GM12878 (cell line): Measurements from ENCODE around the gene FCGR2B. TPM values are rescaled to one million over a fixed set of nuclear protein-coding genes. Genes with fewer than 3 reads are reported as not detected.
A peak's percentile ranks its signal among the peaks of the same experiment; 100 is the strongest.
"Not testable (repeated sequence)": the region's sequence is repeated elsewhere in the genome, so short reads cannot be mapped to it uniquely, and the experiment has no call there.

ENCODE experiments used
- ATAC-seq: fragments of 200-7000 bp; cut with Tn5 transposase; 3 replicates; pipeline ENCODE4 v1.9.1; 2020; ENCODE audit warnings: mild to moderate bottlenecking, moderate library complexity
- BruUV-seq: library from RNA; stranded (reverse); fragments of 400-500 nt; replicated peaks from 2 replicates; lab custom pipeline; 2021; lab: Mats Ljungman, UMichigan
- CTCF ChIA-PET: fragments of 300-600 bp; sonication (Branson Sonifier 250); formaldehyde crosslinking; extraction: SDS; loops from one replicate; lab custom pipeline; 2021; ENCODE audit warnings: inconsistent platforms; lab: Yijun Ruan, JAX
- POLR2A ChIA-PET: fragments of 350-600 bp; formaldehyde crosslinking; extraction: SDS; loops from one replicate; lab custom pipeline; 2021; ENCODE audit warnings: inconsistent platforms; lab: Charles Lee
- RAD21 ChIA-PET: fragments of 300-600 bp; sonication (Branson Sonifier 250); formaldehyde crosslinking; loops from one replicate; lab custom pipeline; 2023; ENCODE audit warnings: antibody characterized with exemption; ENCODE audit not compliant: unreplicated experiment; lab: Charles Lee
- SMC1A ChIA-PET: fragments of 300-600 bp; sonication (Branson Sonifier 250); formaldehyde crosslinking; loops from one replicate; lab custom pipeline; 2023; ENCODE audit not compliant: unreplicated experiment, uncharacterized antibody; lab: Charles Lee
- DNase-seq: peaks from one replicate; pipeline ENCODE4 v3.0.0-alpha.2; 2011; ENCODE audit warnings: low read depth, low spot score
- FAIRE-seq: peaks from 3 replicates; lab custom pipeline; 2011; peaks lifted over from hg19 to GRCh38; lab: Jason Lieb, UNC
- H2AFZ ChIP-seq: 2 replicates; pipeline ENCODE4 v1.6.0; 2011; ENCODE audit warnings: low read depth, low read length, control low read depth; ENCODE audit not compliant: control insufficient read depth
- H3K27ac ChIP-seq: 2 replicates; pipeline ENCODE4 v1.5.1; 2011; ENCODE audit warnings: control low read depth; ENCODE audit not compliant: control insufficient read depth, insufficient read depth
- H3K27me3 ChIP-seq, 2 experiments: replicated peaks in 1 of 2; 2 replicates each; pipeline versions ENCODE4 v1.6.0 to v1.6.1; 2011; ENCODE audit warnings: low read length in 1 of 2; ENCODE audit not compliant: control insufficient read depth in 2 of 2, insufficient read depth in 2 of 2
- H3K36me3 ChIP-seq, 2 experiments: 2 replicates each; pipeline ENCODE4 v1.5.1; 2011; ENCODE audit warnings: low read length in 1 of 2; ENCODE audit not compliant: control insufficient read depth in 2 of 2, insufficient read depth in 2 of 2
- H3K4me1 ChIP-seq: 2 replicates; pipeline ENCODE4 v1.6.1; 2011; ENCODE audit warnings: mild to moderate bottlenecking, low read length, moderate library complexity, mixed read lengths; ENCODE audit not compliant: control insufficient read depth, insufficient read depth
- H3K4me2 ChIP-seq: 2 replicates; pipeline ENCODE4 v1.6.0; 2011; ENCODE audit warnings: control low read depth; ENCODE audit not compliant: control insufficient read depth, insufficient read depth
- H3K4me3 ChIP-seq: fragments of 200-600 bp; sonication (generic); 2 replicates; pipeline ENCODE4 v1.5.1; 2016
- H3K79me2 ChIP-seq: 2 replicates; pipeline ENCODE4 v1.6.0; 2011; ENCODE audit warnings: low read length; ENCODE audit not compliant: control insufficient read depth, insufficient read depth
- H3K9ac ChIP-seq: 2 replicates; pipeline ENCODE4 v1.8.0; 2011; ENCODE audit warnings: low read length, control low read depth, mixed read lengths; ENCODE audit not compliant: control insufficient read depth, insufficient read depth
- H3K9me3 ChIP-seq: replicated peaks from 3 replicates; pipeline ENCODE4 v1.5.1; 2011; ENCODE audit warnings: mild to moderate bottlenecking, low read length; ENCODE audit not compliant: control insufficient read depth, insufficient read depth
- H4K20me1 ChIP-seq: 2 replicates; pipeline ENCODE4 v1.6.0; 2011; ENCODE audit not compliant: control insufficient read depth, insufficient read depth
- MLLT1 ChIP-seq: fragments of 450-650 bp; IDR thresholded peaks from 2 replicates; pipeline ENCODE4 v1.6.1; 2016; ENCODE audit warnings: mild to moderate bottlenecking
- PAX5 ChIP-seq: IDR thresholded peaks from 2 replicates; pipeline ENCODE4 v1.6.1; 2011; ENCODE audit warnings: low read depth, low read length, borderline replicate concordance
- WGBS: methylation state at CpG from one replicate; pipeline ENCODE4 v1.1.6; 2016; ENCODE audit warnings: low lambda C conversion rate; ENCODE audit not compliant: insufficient replicate concordance, insufficient coverage; ENCODE audit errors: missing lambda C conversion rate; 5-methylcytosine and 5-hydroxymethylcytosine counted together
- in situ Hi-C: fragments of 300-500 bp; cut with MboI; formaldehyde crosslinking; loops from 9 replicates; pipeline ENCODE4 v1.14.3; 2018; ENCODE audit warnings: mixed read lengths
- intact Hi-C: fragments of 100-400 bp; cut with micrococcal nuclease; formaldehyde crosslinking; loops from one replicate; pipeline ENCODE4 v1.14.2; 2022; ENCODE audit not compliant: unreplicated experiment
- polyA plus RNA-seq, 11 experiments: library from polyadenylated mRNA; depleted of rRNA in 4 of 11; unstranded in 6 of 11; stranded (reverse) in 5 of 11; fragments of >200 nt; fragmentation: Nextera tagmentation in 4 of 11; fragmentation: Illumina TruSeq in 1 of 11; extraction: Ambion mirVana in 4 of 11; extraction: Trizol in 1 of 11; gene quantifications; 1 replicate in 1 of 11; 2 replicates in 10 of 11; pipeline versions ENCODE4 v1.2.1 to v1.2.3, GENCODE V29; 2011 to 2016; ENCODE audit warnings: inconsistent platforms in 2 of 11, missing spikeins in 2 of 11, low read depth in 1 of 11
- total RNA-seq, 4 experiments: library from RNA; depleted of rRNA in 3 of 4; stranded (reverse); fragments of >200 nt in 3 of 4; fragmentation: Illumina TruSeq in 1 of 4; extraction: Trizol in 1 of 4; gene quantifications; 2 replicates each; pipeline versions ENCODE4 v1.2.1 to v1.2.3, GENCODE V29; 2013 to 2021

FCGR2B gene
- total and polyA plus RNA-seq, 10 of the 15 experiments (the other 5 are each of a cell fraction or from before 2014, with no cell fraction given): 76.6 to 216 (median 108) TPM

GRCh38 chr1:161725258-161725907 is 62.4 kb downstream of the FCGR2B start:
- peak overlapping the region; percentile 88; the same call in 1 of the 2 replicates for H3K4me3 ChIP-seq
- CTCF ChIA-PET: interaction anchor here (0.9 to 5.8 kb wide), 8 partner anchors 8 to 238 kb away, joined by 3 to 86 read pairs (median 5); partner anchors contain the start of gene FCRLA
- FAIRE-seq, in situ Hi-C loops, ATAC-seq, H4K20me1 ChIP-seq, H3K36me3 ChIP-seq, intact Hi-C loops: not testable (repeated sequence)
- H3K4me2 ChIP-seq: peak overlapping the region; percentile 95
- H3K27ac ChIP-seq: peak overlapping the region; percentile 78
- TF ChIP-seq PAX5: peak; percentile 11; the same call in 1 of the 2 replicates
- TF ChIP-seq MLLT1: 0 out of 2 replicates have a peak, but pooled peaks have one; percentile 48
- TF ChIP-seq, all 136 proteins: peak for 2; not testable (repeated sequence) for 134
- H3K27me3 ChIP-seq, H3K9me3 ChIP-seq, DNase-seq, BruUV-seq: not testable (repeated sequence)
- ChIA-PET POLR2A (interaction anchor here (1.0 to 4.6 kb wide), 4 partner anchors 9 to 37 kb away, joined by 3 to 34 read pairs (median 4); no protein-coding TSS in a partner anchor), SMC1A (interaction anchor here (1.3 to 6.4 kb wide), 5 partner anchors 11 to 36 kb away, joined by 6 to 84 read pairs (median 21); partner anchors contain the start of gene FCRLA), RAD21 (interaction anchor here (0.8 to 6.1 kb wide), 5 partner anchors 9 to 186 kb away, joined by 3 to 85 read pairs (median 6); partner anchors contain the start of gene FCRLA)
- Histone ChIP-seq H3K79me2 (peaks cover 12% of the 10 kb centered on the region), H3K9ac (peak overlapping the region; percentile 75), H3K4me1 (peaks cover 50% of the 10 kb centered on the region), H2AFZ (peak overlapping the region; percentile 11)
- WGBS: 45% methylated on average over 21 of the region's 22 CpGs
